GM12874 (cell line): ENCODE results near the gene CASQ2.

Experiments used
- TF ChIP-seq, protein P1 (sequence below): IDR thresholded peaks from 2 replicates; pipeline ENCODE4 v1.5.1; 2011; ENCODE audit warnings: low read depth, mild to moderate bottlenecking, control low read depth, low read length, moderate library complexity; ENCODE audit not compliant: insufficient read depth

Gene CASQ2

DNA sequence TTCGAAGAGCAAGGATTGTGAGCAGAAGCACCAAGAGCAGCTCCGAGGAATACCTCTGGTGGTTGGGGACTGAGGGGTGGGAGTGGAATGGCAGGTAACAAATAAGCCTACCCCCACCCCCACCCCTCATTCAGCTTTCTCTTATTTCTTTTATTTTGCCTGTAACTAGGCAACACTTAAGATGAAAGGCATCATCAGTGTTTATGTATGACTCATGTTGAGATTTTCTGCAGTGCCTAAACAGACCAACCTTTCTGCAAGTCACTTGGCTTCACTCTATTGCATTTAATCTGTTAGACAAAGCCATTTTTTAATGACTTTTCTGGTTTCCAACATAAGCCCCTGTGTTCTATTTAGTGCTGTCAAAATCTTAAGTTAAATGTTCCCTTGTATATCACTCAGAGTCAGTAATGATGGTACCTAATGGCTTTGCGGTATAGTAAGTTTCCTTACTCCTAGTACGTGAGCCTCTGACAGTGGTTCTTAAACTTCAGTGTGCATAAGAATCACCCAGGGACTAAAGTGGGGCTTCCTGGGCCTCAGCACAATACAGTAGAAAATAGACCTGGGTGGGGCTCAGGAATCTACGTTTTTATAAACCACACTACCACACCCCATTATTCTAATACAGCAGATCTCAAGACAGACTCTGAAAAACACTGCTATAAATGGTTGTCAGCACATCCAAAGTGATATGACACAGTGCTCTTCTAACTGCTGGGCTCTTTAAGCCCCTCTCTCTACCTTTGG lies 19.9 kb downstream of the CASQ2 start:
- TF ChIP-seq, protein P1, sequence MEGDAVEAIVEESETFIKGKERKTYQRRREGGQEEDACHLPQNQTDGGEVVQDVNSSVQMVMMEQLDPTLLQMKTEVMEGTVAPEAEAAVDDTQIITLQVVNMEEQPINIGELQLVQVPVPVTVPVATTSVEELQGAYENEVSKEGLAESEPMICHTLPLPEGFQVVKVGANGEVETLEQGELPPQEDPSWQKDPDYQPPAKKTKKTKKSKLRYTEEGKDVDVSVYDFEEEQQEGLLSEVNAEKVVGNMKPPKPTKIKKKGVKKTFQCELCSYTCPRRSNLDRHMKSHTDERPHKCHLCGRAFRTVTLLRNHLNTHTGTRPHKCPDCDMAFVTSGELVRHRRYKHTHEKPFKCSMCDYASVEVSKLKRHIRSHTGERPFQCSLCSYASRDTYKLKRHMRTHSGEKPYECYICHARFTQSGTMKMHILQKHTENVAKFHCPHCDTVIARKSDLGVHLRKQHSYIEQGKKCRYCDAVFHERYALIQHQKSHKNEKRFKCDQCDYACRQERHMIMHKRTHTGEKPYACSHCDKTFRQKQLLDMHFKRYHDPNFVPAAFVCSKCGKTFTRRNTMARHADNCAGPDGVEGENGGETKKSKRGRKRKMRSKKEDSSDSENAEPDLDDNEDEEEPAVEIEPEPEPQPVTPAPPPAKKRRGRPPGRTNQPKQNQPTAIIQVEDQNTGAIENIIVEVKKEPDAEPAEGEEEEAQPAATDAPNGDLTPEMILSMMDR: no peak

DNA sequence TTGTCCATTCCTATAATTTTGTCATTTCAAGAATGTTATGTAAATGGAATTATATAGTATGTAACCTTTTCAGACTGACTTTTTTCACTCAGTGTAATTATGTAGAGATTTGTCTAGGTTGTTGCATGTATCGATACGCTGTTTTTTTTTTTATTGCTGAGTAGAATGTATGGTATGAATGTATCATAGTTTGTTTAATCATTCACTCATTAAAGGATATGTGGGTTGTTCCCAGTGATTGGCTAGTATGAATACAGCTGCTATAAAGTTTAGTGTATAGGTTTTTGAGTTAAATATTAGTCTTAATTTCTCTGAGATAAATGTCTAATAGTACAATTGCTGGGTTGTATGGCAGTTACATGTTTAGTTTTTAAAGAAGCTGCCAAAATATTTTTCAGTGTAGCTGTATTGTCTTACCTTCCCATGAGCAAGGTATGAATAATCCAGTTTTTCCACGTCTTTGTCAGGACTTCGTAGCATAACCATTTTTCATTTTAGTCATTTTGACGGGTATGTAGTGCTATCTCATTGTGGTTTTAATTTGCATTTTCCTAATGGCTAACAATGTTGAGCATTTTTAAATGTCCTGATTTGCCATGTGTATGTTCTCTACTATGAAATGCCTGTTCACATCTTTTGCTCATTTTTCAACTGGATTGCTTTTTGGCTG lies 22.4 kb downstream of the CASQ2 start:
- TF ChIP-seq, protein P1: no peak

- TF ChIP-seq, protein P1: no peak
Measured at GRCh38 chr1:115744646-115745275, 23.8 kb downstream of the CASQ2 start.

GRCh38 chr1:115740811-115741210 lies 27.7 kb downstream of the CASQ2 start:
- TF ChIP-seq, protein P1: no peak

DNA sequence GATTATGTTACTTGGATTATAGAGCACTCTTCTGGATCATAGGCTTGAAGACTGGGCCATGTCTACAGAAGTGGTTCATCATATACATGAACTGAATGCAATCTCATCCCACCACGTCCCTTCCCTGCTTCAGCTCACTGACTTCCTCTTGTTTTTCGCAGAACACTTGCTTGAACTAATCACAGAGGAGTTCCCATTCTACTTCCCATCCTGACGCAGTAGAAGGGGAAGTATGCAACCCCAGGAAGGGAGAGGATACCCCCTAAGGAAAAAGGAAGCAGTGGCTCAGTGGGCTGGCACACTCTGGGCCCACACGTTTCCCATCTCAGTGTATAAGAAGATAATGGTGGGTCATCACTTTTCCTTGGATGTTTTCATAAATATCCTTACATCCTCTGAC lies 36.2 kb downstream of the CASQ2 start:
- TF ChIP-seq, protein P1: no peak

DNA sequence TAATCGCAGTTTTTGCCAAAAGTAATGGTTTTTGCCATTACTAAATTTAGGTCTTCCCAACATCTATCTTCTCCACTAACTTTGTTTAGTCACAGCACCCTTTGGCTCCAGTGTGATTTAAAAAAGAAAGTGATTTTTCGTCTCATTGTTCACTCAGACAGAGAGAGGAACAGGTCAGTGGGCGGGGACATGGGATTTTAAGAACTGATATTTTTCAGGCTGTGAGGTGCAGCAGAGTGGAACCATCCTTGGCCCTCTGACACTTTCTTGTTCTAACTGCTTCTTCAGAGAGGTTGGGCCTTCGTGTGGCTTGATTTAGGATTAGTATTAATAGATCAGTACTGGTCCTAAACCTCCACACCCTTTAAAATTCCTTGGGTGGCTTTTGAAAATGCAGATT lies 38.8 kb downstream of the CASQ2 start:
- TF ChIP-seq, protein P1: no peak

DNA sequence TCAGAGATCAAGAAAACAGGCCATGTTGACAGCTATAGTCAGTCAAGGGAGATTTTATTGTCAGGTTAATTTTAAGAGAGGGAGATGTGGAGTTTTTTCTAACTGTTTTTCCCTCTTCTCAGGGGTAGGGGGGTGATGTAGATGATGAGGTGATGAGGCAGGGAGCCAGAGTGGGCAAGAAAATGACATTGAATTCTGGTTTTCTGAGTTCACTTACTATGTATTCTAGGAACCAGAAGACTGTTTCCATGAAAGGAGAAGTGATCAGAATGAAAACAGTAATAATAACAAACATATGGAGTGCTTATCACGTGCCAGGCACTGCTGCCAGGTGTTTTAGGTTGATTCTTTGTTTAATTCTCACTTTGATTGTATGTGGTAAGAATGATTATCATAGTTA lies 40.2 kb downstream of the CASQ2 start:
- TF ChIP-seq, protein P1: no peak
